Dedifferentiated amniotic fluid mesenchymal stem cell (primary cell): Measurements from ENCODE around the gene STK11.
"Not testable (repeated sequence)": the region's sequence is repeated elsewhere in the genome, so short reads cannot be mapped to it uniquely, and the experiment has no call there.

ENCODE experiments used
- DNase-seq: peaks from one replicate; pipeline ENCODE4 v3.0.0-alpha.2; 2016; ENCODE audit errors: extremely low spot score

Gene STK11

GRCh38 chr19:1169921-1170885 is 35.4 kb upstream of the STK11 start:
- DNase-seq: no peak

- no peak for DNase-seq
These were observed 34.4 kb upstream of the STK11 start for GRCh38 chr19:1170938-1171754.

- DNase-seq: no peak
These were observed 33.7 kb upstream of the STK11 start for GRCh38 chr19:1171755-1172352.

- peak; percentile 60 for DNase-seq
These were observed 33.0 kb upstream of the STK11 start for GRCh38 chr19:1172353-1173158.

GRCh38 chr19:1173159-1173844 is 32.3 kb upstream of the STK11 start:
- DNase-seq: no peak

GRCh38 chr19:1173845-1174809 is 31.5 kb upstream of the STK11 start, which contains the start of gene SBNO2:
TSS of gene SBNO2 (minus strand) at chr19:1174268. CDS start at chr19:1154276, 19,992 bp downstream.
- peak; percentile 82 for DNase-seq

GRCh38 chr19:1177322-1178114 is 28.1 kb upstream of the STK11 start:
- peak; percentile 93 for DNase-seq

GRCh38 chr19:1181606-1182005 is 24.0 kb upstream of the STK11 start:
- DNase-seq: no peak

- no peak for DNase-seq
These were observed 23.5 kb upstream of the STK11 start for GRCh38 chr19:1182068-1182467.

- DNase-seq: no peak
These were observed 22.9 kb upstream of the STK11 start for GRCh38 chr19:1182727-1183126.

- DNase-seq: no peak
These were observed 21.9 kb upstream of the STK11 start for GRCh38 chr19:1183543-1184172.

- no peak for DNase-seq
These were observed 16.2 kb upstream of the STK11 start for GRCh38 chr19:1189419-1189818.

GRCh38 chr19:1199531-1199930 is 6.0 kb upstream of the STK11 start:
- no peak for DNase-seq

- DNase-seq: not testable (repeated sequence)
These were observed 5.0 kb upstream of the STK11 start for GRCh38 chr19:1200614-1201013.

- DNase-seq: no peak
These were observed 729 bp downstream of the STK11 start for GRCh38 chr19:1206150-1206863.

- no peak for DNase-seq
These were observed 1.4 kb downstream of the STK11 start for GRCh38 chr19:1206864-1207450.

GRCh38 chr19:1208830-1209229 is 3.3 kb downstream of the STK11 start:
- DNase-seq: not testable (repeated sequence)
